Astrocyte of the cerebellum (primary cell): ENCODE results near the gene CCDC177.

ENCODE experiments used
- DNase-seq: peaks from one replicate; pipeline ENCODE4 v3.0.0-alpha.2; 2011; ENCODE audit warnings: low read depth
- H3K4me3 ChIP-seq: 2 replicates; pipeline ENCODE4 v1.5.1; 2011; ENCODE audit warnings: mild to moderate bottlenecking, low read depth, low read length, moderate library complexity
- in situ Hi-C: cut with HindIII; loops from 2 replicates; pipeline ENCODE4 v1.10.0; 2017; ENCODE audit warnings: low sequenced_read_pairs
- TF ChIP-seq, protein P1 (sequence below): IDR thresholded peaks from 2 replicates; pipeline ENCODE4 v1.5.1; 2012; ENCODE audit warnings: low read length, low read depth, moderate library complexity, mild to moderate bottlenecking; ENCODE audit errors: missing control alignments

The CCDC177 gene

DNA sequence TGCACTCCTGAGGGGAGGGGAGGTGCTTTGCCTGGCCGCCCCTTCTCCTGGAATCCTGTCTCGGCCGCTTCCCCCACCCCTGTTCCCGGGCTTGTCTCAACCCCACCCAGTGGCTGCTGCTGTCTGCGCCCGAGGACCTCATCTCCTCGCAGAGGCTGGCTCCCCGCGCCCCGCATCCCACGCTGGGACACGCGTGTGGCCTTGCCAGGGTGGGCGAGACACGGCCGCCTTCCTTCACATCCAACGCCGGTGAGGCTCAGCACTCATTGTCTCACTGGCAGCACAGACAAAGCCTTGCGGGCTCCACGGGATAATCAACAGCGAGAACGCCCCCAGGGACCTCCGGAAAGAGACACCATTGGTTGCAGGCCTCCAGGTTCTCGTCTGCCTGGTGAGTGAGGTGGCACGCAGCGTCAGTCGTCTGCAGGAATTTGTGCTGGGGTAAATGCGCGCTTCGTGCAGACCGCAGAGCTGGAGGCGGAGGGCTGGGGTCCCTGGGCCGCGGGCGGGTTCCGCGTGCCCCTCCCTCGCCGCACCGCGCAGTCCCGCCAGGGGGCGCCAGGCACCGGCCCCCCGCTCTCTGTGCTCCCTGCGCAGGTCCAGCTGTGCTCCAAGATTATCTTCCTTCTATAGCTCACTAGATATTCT, 26.8 kb downstream of the CCDC177 start:
- DNase-seq = no peak
- H3K4me3 ChIP-seq = peak overlapping the region; percentile 22
- in situ Hi-C loops = no loop called here
- TF ChIP-seq, protein P1, sequence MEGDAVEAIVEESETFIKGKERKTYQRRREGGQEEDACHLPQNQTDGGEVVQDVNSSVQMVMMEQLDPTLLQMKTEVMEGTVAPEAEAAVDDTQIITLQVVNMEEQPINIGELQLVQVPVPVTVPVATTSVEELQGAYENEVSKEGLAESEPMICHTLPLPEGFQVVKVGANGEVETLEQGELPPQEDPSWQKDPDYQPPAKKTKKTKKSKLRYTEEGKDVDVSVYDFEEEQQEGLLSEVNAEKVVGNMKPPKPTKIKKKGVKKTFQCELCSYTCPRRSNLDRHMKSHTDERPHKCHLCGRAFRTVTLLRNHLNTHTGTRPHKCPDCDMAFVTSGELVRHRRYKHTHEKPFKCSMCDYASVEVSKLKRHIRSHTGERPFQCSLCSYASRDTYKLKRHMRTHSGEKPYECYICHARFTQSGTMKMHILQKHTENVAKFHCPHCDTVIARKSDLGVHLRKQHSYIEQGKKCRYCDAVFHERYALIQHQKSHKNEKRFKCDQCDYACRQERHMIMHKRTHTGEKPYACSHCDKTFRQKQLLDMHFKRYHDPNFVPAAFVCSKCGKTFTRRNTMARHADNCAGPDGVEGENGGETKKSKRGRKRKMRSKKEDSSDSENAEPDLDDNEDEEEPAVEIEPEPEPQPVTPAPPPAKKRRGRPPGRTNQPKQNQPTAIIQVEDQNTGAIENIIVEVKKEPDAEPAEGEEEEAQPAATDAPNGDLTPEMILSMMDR = peak; percentile 86

DNA sequence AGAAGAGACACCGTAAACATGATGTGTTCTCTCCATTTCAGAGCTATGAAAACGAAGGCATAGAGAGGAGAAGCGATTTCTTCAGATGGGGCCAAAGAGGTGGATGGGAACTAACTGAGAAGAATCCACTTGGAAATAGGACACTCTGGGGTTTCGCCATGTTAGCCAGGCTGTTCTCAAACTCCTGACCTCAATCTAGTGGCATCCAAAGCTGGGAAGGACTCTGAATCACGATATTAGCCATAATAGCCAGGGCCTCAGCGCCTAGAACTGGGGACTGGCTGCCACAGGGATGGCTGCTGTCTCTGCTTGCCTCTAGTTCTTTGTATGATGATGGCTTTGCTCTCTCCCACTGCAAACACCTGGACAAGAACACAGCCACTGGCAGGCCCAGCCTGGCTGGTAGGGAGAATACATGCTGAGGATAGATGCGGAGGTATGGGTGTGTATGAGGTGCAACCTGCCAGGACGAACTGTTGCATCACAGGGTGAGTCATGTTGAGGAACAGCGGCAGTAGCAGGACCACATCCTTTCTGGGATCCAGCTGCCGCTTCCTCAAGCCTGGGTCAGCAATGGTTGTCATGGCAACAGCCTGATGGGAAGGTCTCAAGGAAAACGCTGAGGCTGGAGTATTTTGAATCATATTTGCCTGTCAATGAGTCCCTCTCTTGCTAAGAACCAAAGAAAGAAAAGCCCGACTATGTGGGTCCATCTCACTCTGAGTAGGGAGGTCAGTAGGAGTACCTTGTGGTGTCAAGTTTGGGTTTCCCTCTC, 31.1 kb downstream of the CCDC177 start:
- no peak overlapping the region for H3K4me3 ChIP-seq
- peak; percentile 85 for DNase-seq
- TF ChIP-seq, protein P1 = no peak
- in situ Hi-C loops = no loop called here

DNA sequence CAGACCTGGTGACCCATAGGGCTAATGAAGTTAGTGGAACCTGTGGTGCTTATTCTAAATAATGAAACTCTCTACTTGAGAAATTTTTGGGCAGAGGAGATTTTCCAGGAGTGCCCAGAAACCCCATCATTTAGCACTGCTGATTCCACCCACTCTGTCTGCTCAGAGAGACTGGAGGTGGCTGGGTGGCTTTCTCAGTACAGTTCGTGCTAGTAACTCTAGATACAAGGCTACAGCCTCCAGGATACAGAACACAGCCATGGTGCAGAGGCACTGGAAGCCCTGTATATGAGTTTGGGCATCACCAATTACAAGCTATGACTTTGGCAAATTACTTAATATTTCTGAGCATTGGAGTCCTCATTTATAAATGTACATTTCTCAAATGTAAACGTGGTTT, 32.4 kb downstream of the CCDC177 start:
- no peak overlapping the region for H3K4me3 ChIP-seq
- in situ Hi-C loops = no loop called here
- no peak for DNase-seq
- TF ChIP-seq, protein P1 = no peak

DNA sequence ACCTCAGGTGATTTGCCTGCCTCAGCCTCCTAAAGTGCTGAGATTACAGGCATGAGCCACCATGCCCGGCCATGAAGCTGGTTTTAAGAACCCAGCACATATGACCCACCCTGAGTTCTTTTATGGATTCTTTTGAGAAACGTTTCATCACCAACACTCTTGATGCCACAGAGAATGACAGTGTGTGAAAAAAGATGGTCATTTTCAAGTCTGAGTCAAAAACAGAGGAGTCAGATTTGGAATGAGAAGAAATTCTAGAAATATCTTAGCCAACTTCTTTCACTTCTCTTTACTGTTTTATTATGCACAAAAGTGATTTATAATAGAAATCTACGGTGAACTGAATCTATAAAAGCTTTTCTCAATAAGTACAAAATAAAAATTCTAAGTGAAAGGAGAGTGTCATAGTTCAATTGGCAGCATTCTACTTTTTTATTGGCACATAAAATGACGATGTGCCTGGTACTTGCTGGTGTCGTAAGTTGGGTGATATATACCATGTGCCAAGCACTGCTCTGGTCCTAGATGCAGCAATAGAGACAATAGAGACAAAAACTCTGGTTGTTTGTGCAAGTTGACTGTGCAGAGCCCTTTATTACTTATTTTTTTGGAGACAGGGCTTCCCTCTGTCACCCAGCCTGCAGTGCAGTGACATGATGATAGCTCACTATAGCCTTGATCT, 33.9 kb downstream of the CCDC177 start:
- in situ Hi-C loops = no loop called here

DNA sequence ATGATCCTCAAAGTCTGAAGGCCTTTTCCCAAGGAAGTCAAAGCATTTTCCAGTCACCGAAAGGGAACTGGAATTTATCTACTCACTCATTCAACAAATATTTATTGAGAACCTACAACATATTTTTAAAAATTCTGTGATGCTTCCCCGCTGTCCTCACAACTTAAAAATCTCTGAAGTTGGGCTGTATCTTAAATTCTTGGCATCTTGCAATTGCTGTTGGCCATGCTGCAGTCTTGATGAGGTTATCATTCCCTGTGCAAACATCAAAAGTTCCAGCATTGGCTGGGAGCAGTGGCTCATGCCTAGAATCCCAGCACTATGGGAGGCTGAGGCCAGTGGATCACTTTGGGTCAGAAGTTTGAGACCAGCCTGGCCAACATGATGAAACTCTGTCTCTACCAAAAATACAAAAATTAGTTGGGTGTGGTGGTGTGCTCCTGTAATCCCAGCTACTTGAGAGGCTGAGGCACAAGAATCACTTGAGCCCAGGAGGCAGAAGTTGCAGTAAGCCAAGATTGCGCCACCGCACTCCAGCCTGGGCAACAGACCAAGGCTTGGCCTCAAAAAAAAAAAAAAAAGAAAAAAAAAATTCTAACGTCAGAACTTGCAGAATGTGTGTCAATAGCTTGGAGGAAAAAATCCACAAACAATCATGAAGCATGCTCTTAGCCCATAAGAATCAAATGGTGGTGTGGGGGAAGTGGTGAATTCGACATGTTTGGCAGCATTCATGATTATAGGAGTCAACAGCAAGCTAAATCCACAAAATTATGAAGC, 34.9 kb downstream of the CCDC177 start:
- no peak overlapping the region for H3K4me3 ChIP-seq
- TF ChIP-seq, protein P1 = no peak
- DNase-seq = no peak
- in situ Hi-C loops = no loop called here

More for the DNA sequence above, 33.9 kb downstream of the CCDC177 start:
- no peak overlapping the region for H3K4me3 ChIP-seq
- TF ChIP-seq, protein P1 = no peak
- DNase-seq = no peak

DNA sequence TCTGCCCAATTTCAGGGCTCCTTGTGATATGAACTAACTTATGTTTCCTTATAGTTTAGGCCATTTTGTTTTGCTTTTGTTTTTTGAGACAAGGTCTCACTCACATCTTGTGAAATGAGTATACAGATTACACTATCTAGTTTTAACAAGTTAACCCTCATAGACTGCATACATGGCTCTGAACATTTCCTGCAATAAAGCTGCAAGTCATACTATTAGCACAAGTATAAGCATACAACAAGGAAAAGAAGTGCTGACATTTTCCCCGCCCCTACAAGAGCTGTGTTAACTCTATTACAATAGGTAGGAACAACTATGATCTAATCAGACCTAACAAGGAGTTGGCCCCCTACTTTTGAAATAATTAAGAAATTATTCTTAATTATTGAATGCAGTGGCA, 35.9 kb downstream of the CCDC177 start:
- H3K4me3 ChIP-seq = no peak overlapping the region
- no peak for DNase-seq
- in situ Hi-C loops = no loop called here
- TF ChIP-seq, protein P1 = no peak
